Osteoblast (primary cell): ENCODE results near the gene TNFRSF19. TPM values are rescaled to one million over a fixed set of nuclear protein-coding genes. Genes with fewer than 3 reads are reported as not detected.

Experiments
- DNase-seq: peaks from one replicate; pipeline ENCODE4 v3.0.0; 2011; ENCODE audit warnings: low spot score, mixed read lengths; ENCODE audit not compliant: insufficient read length; ENCODE audit errors: missing footprints
- H2AFZ ChIP-seq: 2 replicates; pipeline ENCODE4 v1.6.0; 2011; ENCODE audit warnings: mild to moderate bottlenecking, low read length
- H3K27ac ChIP-seq: 2 replicates; pipeline ENCODE4 v1.5.1; 2011; ENCODE audit warnings: mild to moderate bottlenecking, low read depth, low read length, moderate library complexity
- H3K27me3 ChIP-seq: 2 replicates; pipeline ENCODE4 v1.6.0; 2012; ENCODE audit warnings: mild to moderate bottlenecking, control low read depth, inconsistent platforms, low read length, moderate library complexity; ENCODE audit not compliant: insufficient read depth
- H3K36me3 ChIP-seq: 2 replicates; pipeline ENCODE4 v1.5.1; 2011; ENCODE audit warnings: mild to moderate bottlenecking, low read length, control low read depth, moderate library complexity; ENCODE audit not compliant: insufficient read depth
- H3K4me1 ChIP-seq: 2 replicates; pipeline ENCODE4 v1.5.1; 2011; ENCODE audit warnings: mild to moderate bottlenecking, low read length, control low read depth, moderate library complexity; ENCODE audit not compliant: insufficient read depth
- H3K4me2 ChIP-seq: 2 replicates; pipeline ENCODE4 v1.6.0; 2011; ENCODE audit warnings: mild to moderate bottlenecking, low read length; ENCODE audit not compliant: insufficient read depth
- H3K4me3 ChIP-seq: fragments of 200-600 bp; sonication (generic); 3 replicates; pipeline ENCODE4 v1.5.1; 2012; ENCODE audit warnings: mild to moderate bottlenecking, low read length, inconsistent platforms; ENCODE audit not compliant: insufficient read depth
- H3K79me2 ChIP-seq: 2 replicates; pipeline ENCODE4 v1.6.0; 2012; ENCODE audit warnings: mild to moderate bottlenecking, low read length, control low read depth, inconsistent platforms; ENCODE audit not compliant: insufficient read depth
- H3K9me3 ChIP-seq: 2 replicates; pipeline ENCODE4 v1.5.1; 2011; ENCODE audit warnings: low read depth, low read length, control low read depth
- H4K20me1 ChIP-seq: 2 replicates; pipeline ENCODE4 v1.6.0; 2012; ENCODE audit warnings: mild to moderate bottlenecking, low read length, control low read depth; ENCODE audit not compliant: insufficient read depth
- CTCF ChIP-seq: IDR thresholded peaks from 2 replicates; pipeline ENCODE4 v1.5.1; 2011; ENCODE audit warnings: mild to moderate bottlenecking, low read depth, low read length, moderate library complexity; ENCODE audit errors: extremely low read depth
- total RNA-seq: library from RNA; depleted of rRNA; stranded (reverse); fragments of >200 nt; gene quantifications from 2 replicates; pipeline ENCODE4 v1.2.3, GENCODE V29; 2012

TNFRSF19 gene
- total RNA-seq, 1 donor, result 73.8 TPM

- DNase-seq, result no peak
- TF ChIP-seq CTCF, result no peak
- Histone ChIP-seq H3K9me3 (no peaks in the 10 kb centered on the region), H3K79me2 (no peaks in the 10 kb centered on the region), H3K4me1 (no peaks in the 10 kb centered on the region), H2AFZ (peak overlapping the region; percentile 21), H3K4me2 (no peak overlapping the region), H3K27ac (no peak overlapping the region), H3K27me3 (no peaks in the 10 kb centered on the region), H3K36me3 (no peaks in the 10 kb centered on the region), H4K20me1 (no peaks in the 10 kb centered on the region), H3K4me3 (no peak overlapping the region)
Observed at GRCh38 chr13:23686948-23687347, 116.7 kb downstream of the TNFRSF19 start.

GRCh38 chr13:23687614-23688013 lies 117.4 kb downstream of the TNFRSF19 start:
- no peak for DNase-seq
- Histone ChIP-seq H3K36me3 (no peaks in the 10 kb centered on the region), H3K27ac (no peak overlapping the region), H3K27me3 (no peaks in the 10 kb centered on the region), H4K20me1 (no peaks in the 10 kb centered on the region), H3K4me1 (no peaks in the 10 kb centered on the region), H3K4me2 (no peak overlapping the region), H3K9me3 (no peaks in the 10 kb centered on the region), H3K4me3 (no peak overlapping the region), H3K79me2 (no peaks in the 10 kb centered on the region), H2AFZ (no peak overlapping the region)
- TF ChIP-seq CTCF, result no peak

DNA sequence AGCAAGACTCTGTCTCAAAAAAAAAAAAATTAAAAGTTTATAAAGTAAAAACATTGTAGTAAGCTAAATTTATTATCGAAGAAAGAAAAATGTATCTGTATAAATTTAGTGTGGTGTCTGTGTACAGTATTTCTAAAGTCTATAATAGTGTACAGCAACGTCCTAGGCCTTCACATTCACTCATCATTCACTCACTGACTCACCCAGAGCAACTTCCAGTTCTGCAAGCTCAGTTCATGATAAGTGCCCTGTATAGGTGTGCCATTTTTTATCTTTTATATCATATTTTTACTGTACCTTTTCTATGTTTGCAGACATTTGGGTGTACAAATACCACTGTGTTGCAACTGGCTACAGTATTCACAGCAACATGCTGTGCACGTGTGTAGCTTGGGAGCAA lies 118.1 kb downstream of the TNFRSF19 start:
- no peaks in the 10 kb centered on the region for H3K4me1 ChIP-seq
- DNase-seq, result no peak
- TF ChIP-seq CTCF, result no peak
- H3K27ac ChIP-seq, result no peak overlapping the region
- no peaks in the 10 kb centered on the region for H3K79me2 ChIP-seq
- no peaks in the 10 kb centered on the region for H3K9me3 ChIP-seq
- H3K4me2 ChIP-seq, result no peak overlapping the region
- H3K27me3 ChIP-seq, result no peaks in the 10 kb centered on the region
- no peak overlapping the region for H3K4me3 ChIP-seq
- no peak overlapping the region for H2AFZ ChIP-seq
- H3K36me3 ChIP-seq, result no peaks in the 10 kb centered on the region
- no peaks in the 10 kb centered on the region for H4K20me1 ChIP-seq

- H3K27me3 ChIP-seq, result no peaks in the 10 kb centered on the region
- H3K9me3 ChIP-seq, result no peaks in the 10 kb centered on the region
- no peaks in the 10 kb centered on the region for H3K36me3 ChIP-seq
- no peak for TF ChIP-seq CTCF
- no peaks in the 10 kb centered on the region for H4K20me1 ChIP-seq
- no peak overlapping the region for H3K27ac ChIP-seq
- H3K79me2 ChIP-seq, result no peaks in the 10 kb centered on the region
- no peak overlapping the region for H3K4me2 ChIP-seq
- no peak overlapping the region for H2AFZ ChIP-seq
- H3K4me1 ChIP-seq, result no peaks in the 10 kb centered on the region
- no peak overlapping the region for H3K4me3 ChIP-seq
- no peak for DNase-seq
Observed at GRCh38 chr13:23690668-23691067, 120.5 kb downstream of the TNFRSF19 start.
